HG03457 (cell line): ENCODE measurements around the gene TMEM82.

Experiments used
- ATAC-seq: cut with Tn5 transposase; IDR thresholded peaks from one replicate; pipeline ENCODE4 v1.9.1; 2021; ENCODE audit warnings: moderate number of reproducible peaks; ENCODE audit not compliant: unreplicated experiment

The TMEM82 gene

GRCh38 chr1:15775706-15776105 is 33.4 kb downstream of the TMEM82 start:
- ATAC-seq = no peak

- no peak for ATAC-seq
These were observed 35.8 kb downstream of the TMEM82 start for GRCh38 chr1:15777909-15778707.

GRCh38 chr1:15785683-15786082 is 43.4 kb downstream of the TMEM82 start:
- ATAC-seq = no peak

GRCh38 chr1:15786581-15786980 is 44.3 kb downstream of the TMEM82 start:
- ATAC-seq = no peak

- ATAC-seq = no peak
These were observed 46.5 kb downstream of the TMEM82 start for GRCh38 chr1:15788624-15789301.

GRCh38 chr1:15796086-15796462 is 53.8 kb downstream of the TMEM82 start:
- no peak for ATAC-seq
